ENCODE data around the gene SIM1. TPM values are rescaled to one million over a fixed set of nuclear protein-coding genes. Genes with fewer than 3 reads are reported as not detected.

SIM1 gene
- total RNA-seq, 2 experiments from 2014 or later: not detected

GRCh38 chr6:100467129-100468015, 2.7 kb upstream of the SIM1 start:
- intact Hi-C loops (cut with micrococcal nuclease): loop anchor here (1.0 to 5.0 kb wide), 2 partner anchors 21 to 930 kb away; no protein-coding TSS in a partner anchor
- Mint-ChIP-seq H3K36me3 (ENCODE audit: low read depth) (peaks cover 16% of the 10 kb centered on the region), H3K9me3 (peaks cover 8% of the 10 kb centered on the region), H3K4me1 (ENCODE audit: low read depth) (peaks cover 31% of the 10 kb centered on the region), H3K27me3 (ENCODE audit: low read depth) (peaks cover 86% of the 10 kb centered on the region), H3K4me3 (no peak overlapping the region), H3K27ac (no peak overlapping the region)
- CTCF ChIA-PET: no interaction called here
- no peak for DNase-seq

- H3K36me3 Mint-ChIP-seq (ENCODE audit: low read depth): peaks cover 18% of the 10 kb centered on the region
- peaks cover 8% of the 10 kb centered on the region for H3K9me3 Mint-ChIP-seq
- CTCF ChIA-PET: no interaction called here
Observed at GRCh38 chr6:100466410-100467128, 1.8 kb upstream of the SIM1 start.

GRCh38 chr6:100465701-100466409, 1.1 kb upstream of the SIM1 start:
- no peak overlapping the region for H3K4me3 Mint-ChIP-seq
- peaks cover 34% of the 10 kb centered on the region for H3K4me1 Mint-ChIP-seq (ENCODE audit: low read depth)
- H3K27ac Mint-ChIP-seq: no peak overlapping the region
- intact Hi-C loops (cut with micrococcal nuclease): loop anchor here (1.0 to 5.0 kb wide), 3 partner anchors 9 to 931 kb away; no protein-coding TSS in a partner anchor
- peaks cover 18% of the 10 kb centered on the region for H3K36me3 Mint-ChIP-seq (ENCODE audit: low read depth)
- H3K27me3 Mint-ChIP-seq (ENCODE audit: low read depth): peaks cover 84% of the 10 kb centered on the region
- no peak for DNase-seq
- CTCF ChIA-PET: interaction anchor here (0.6 to 1.1 kb wide), 2 partner anchors 16 to 18 kb away, joined by 3 read pairs; no protein-coding TSS in a partner anchor
- peaks cover 8% of the 10 kb centered on the region for H3K9me3 Mint-ChIP-seq

More at GRCh38 chr6:100466410-100467128, 1.8 kb upstream of the SIM1 start:
- Mint-ChIP-seq H3K4me3 (no peak overlapping the region), H3K4me1 (ENCODE audit: low read depth) (peaks cover 34% of the 10 kb centered on the region), H3K27me3 (ENCODE audit: low read depth) (peaks cover 88% of the 10 kb centered on the region), H3K27ac (no peak overlapping the region)
- DNase-seq: no peak
- intact Hi-C loops (cut with micrococcal nuclease): loop anchor here (1.0 to 5.0 kb wide), 3 partner anchors 9 to 931 kb away; no protein-coding TSS in a partner anchor

GRCh38 chr6:100464162-100464851, 414 bp downstream of the SIM1 start:
- H3K4me1 Mint-ChIP-seq (ENCODE audit: low read depth): peaks cover 34% of the 10 kb centered on the region
- CTCF ChIA-PET: interaction anchor here (1.1 kb wide), 1 partner anchor 16 kb away, joined by 3 read pairs; no protein-coding TSS in a partner anchor
- H3K27ac Mint-ChIP-seq: no peak overlapping the region
- H3K27me3 Mint-ChIP-seq (ENCODE audit: low read depth): peaks cover 83% of the 10 kb centered on the region
- no peak overlapping the region for H3K4me3 Mint-ChIP-seq
- DNase-seq: no peak
- intact Hi-C loops (cut with micrococcal nuclease): loop anchor here (2.0 kb wide), 1 partner anchor 854 kb away; no protein-coding TSS in a partner anchor
- peaks cover 8% of the 10 kb centered on the region for H3K9me3 Mint-ChIP-seq
- peaks cover 18% of the 10 kb centered on the region for H3K36me3 Mint-ChIP-seq (ENCODE audit: low read depth)

GRCh38 chr6:100463630-100464161, 1.0 kb downstream of the SIM1 start:
- Mint-ChIP-seq H3K27ac (no peak overlapping the region), H3K4me3 (no peak overlapping the region), H3K27me3 (ENCODE audit: low read depth) (peaks cover 84% of the 10 kb centered on the region), H3K4me1 (ENCODE audit: low read depth) (peaks cover 34% of the 10 kb centered on the region), H3K36me3 (ENCODE audit: low read depth) (peaks cover 19% of the 10 kb centered on the region), H3K9me3 (peaks cover 8% of the 10 kb centered on the region)
- DNase-seq: no peak
- CTCF ChIA-PET: no interaction called here
- intact Hi-C loops (cut with micrococcal nuclease): loop anchor here (2.0 kb wide), 1 partner anchor 853 kb away; no protein-coding TSS in a partner anchor

- Mint-ChIP-seq H3K27me3 (ENCODE audit: low read depth) (peaks cover 84% of the 10 kb centered on the region), H3K36me3 (ENCODE audit: low read depth) (peaks cover 16% of the 10 kb centered on the region), H3K9me3 (peaks cover 8% of the 10 kb centered on the region), H3K27ac (no peak overlapping the region), H3K4me3 (no peak overlapping the region), H3K4me1 (ENCODE audit: low read depth) (peaks cover 33% of the 10 kb centered on the region)
- no peak for DNase-seq
- intact Hi-C loops (cut with micrococcal nuclease): no loop called here
- CTCF ChIA-PET: no interaction called here
Observed at GRCh38 chr6:100462706-100463629, 1.8 kb downstream of the SIM1 start.

- Mint-ChIP-seq H3K27me3 (ENCODE audit: low read depth) (peaks cover 84% of the 10 kb centered on the region), H3K9me3 (peaks cover 10% of the 10 kb centered on the region), H3K4me1 (ENCODE audit: low read depth) (peaks cover 27% of the 10 kb centered on the region), H3K27ac (no peak overlapping the region), H3K36me3 (ENCODE audit: low read depth) (peaks cover 16% of the 10 kb centered on the region), H3K4me3 (no peak overlapping the region)
- DNase-seq: no peak
- CTCF ChIA-PET: no interaction called here
- intact Hi-C loops (cut with micrococcal nuclease): no loop called here
Observed at GRCh38 chr6:100461917-100462705, 2.6 kb downstream of the SIM1 start.

GRCh38 chr6:100461278-100461916, 3.3 kb downstream of the SIM1 start:
- DNase-seq: no peak
- Mint-ChIP-seq H3K27me3 (ENCODE audit: low read depth) (peaks cover 83% of the 10 kb centered on the region), H3K4me3 (no peak overlapping the region), H3K9me3 (peaks cover 4% of the 10 kb centered on the region), H3K27ac (no peak overlapping the region), H3K36me3 (ENCODE audit: low read depth) (peaks cover 14% of the 10 kb centered on the region), H3K4me1 (ENCODE audit: low read depth) (peaks cover 20% of the 10 kb centered on the region)
- CTCF ChIA-PET: no interaction called here
- intact Hi-C loops (cut with micrococcal nuclease): no loop called here

GRCh38 chr6:100460650-100461204, 4.0 kb downstream of the SIM1 start:
- Mint-ChIP-seq H3K27ac (no peak overlapping the region), H3K9me3 (peaks cover 2% of the 10 kb centered on the region), H3K36me3 (ENCODE audit: low read depth) (peaks cover 14% of the 10 kb centered on the region), H3K4me1 (ENCODE audit: low read depth) (peaks cover 16% of the 10 kb centered on the region), H3K27me3 (ENCODE audit: low read depth) (peaks cover 83% of the 10 kb centered on the region), H3K4me3 (no peak overlapping the region)
- DNase-seq: no peak
- CTCF ChIA-PET: no interaction called here
- intact Hi-C loops (cut with micrococcal nuclease): no loop called here
